Measurements from ENCODE around the gene UBE2H. TPM values are rescaled to one million over a fixed set of nuclear protein-coding genes. Genes with fewer than 3 reads are reported as not detected.
"Not testable (repeated sequence)": the region's sequence is repeated elsewhere in the genome, so short reads cannot be mapped to it uniquely, and the experiment has no call there.

The UBE2H gene
- total and polyA plus RNA-seq, 5 experiments from 2014 or later: 36.4 to 61.4 (median 46.7) TPM

DNA sequence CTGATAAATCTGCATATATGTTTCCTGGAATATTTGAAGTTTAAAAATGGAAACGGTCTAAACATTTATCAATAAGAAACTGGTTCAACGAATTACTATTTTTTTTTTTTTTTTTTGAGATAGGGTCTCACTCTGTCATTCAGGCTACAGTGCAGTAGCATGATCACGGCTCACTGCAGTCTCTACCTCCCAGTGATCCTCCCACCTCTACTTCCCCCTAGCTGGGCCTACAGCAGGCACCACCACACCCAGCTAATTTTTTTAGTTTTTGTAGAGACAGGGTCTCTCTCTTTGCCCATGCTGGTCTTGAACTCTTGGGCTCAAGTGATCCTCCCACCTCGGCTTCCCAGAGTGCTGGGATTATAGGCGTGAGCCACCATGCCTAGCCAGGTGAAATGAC lies 68.3 kb downstream of the UBE2H start:
- POLR2A ChIA-PET: no interaction called here
- no peak for ATAC-seq
- no peak overlapping the region for H3K4me3 Mint-ChIP-seq
- peak overlapping the region in 2 of 10 donors; percentile 48 to 62 for H3K27ac Mint-ChIP-seq
- H3K4me1 Mint-ChIP-seq: peaks cover 21 to 50% (median 34%) of the 10 kb centered on the region in 4 donors
- no peak for DNase-seq
- H3K36me3 Mint-ChIP-seq: peaks cover 0 to 45% (median 4%) of the 10 kb centered on the region in 3 donors
- H3K27me3 Mint-ChIP-seq: no peaks in the 10 kb centered on the region
- H3K9me3 Mint-ChIP-seq: no peaks in the 10 kb centered on the region

DNA sequence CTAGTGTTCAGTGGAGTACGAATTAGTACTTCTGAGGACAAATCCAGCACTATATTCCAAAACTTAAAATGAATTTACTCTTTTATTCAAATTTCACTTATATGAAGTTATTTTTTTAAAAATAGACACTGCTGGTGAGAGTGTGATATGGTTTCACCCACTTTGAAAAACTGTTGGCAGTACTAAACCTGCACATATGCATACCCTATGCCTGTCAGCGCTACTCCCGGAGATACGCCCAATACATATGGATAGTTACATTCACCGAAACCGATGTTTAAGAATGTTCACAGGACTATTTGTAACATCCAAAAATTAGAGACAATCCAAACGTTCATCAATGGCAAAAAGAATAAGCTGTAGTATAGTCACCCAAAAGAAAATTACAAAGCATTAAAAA lies 69.6 kb downstream of the UBE2H start:
- DNase-seq (no peak), ATAC-seq (no peak)
- POLR2A ChIA-PET: no interaction called here
- peaks cover 0 to 52% (median 12%) of the 10 kb centered on the region in 3 donors for H3K36me3 Mint-ChIP-seq
- no peaks in the 10 kb centered on the region for H3K9me3 Mint-ChIP-seq
- H3K4me1 Mint-ChIP-seq: peaks cover 22 to 49% (median 36%) of the 10 kb centered on the region in 4 donors
- H3K4me3 Mint-ChIP-seq: no peak overlapping the region
- peak overlapping the region in 3 of 10 donors; percentile 25 to 42 (median 33) for H3K27ac Mint-ChIP-seq
- H3K27me3 Mint-ChIP-seq: no peaks in the 10 kb centered on the region

DNA sequence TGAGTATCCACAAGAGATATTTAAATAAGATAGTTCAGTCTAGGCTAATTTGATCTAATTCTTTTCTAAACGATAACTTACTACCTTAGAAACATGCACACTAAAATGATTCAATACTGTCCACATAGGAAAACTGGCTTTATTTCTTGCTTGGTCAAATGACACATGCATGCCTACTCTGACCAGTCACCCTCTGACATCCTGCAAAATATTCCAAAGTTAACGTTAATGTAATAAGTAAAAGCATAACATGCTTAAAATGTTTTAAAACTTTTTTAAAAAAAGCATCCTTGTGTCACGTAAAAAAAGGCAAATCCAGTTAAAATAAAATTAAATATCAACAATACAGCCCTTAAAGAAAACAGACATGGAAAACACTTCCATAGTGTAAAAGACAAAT lies 70.2 kb downstream of the UBE2H start:
- Mint-ChIP-seq H3K27ac (peak overlapping the region in 3 of 10 donors; percentile 15 to 40 (median 33)), H3K36me3 (peaks cover 0 to 51% (median 17%) of the 10 kb centered on the region in 3 donors), H3K27me3 (no peaks in the 10 kb centered on the region), H3K4me3 (no peak overlapping the region), H3K4me1 (peaks cover 21 to 43% (median 34%) of the 10 kb centered on the region in 4 donors), H3K9me3 (no peaks in the 10 kb centered on the region)
- POLR2A ChIA-PET: no interaction called here
- DNase-seq (no peak), ATAC-seq (no peak)

DNA sequence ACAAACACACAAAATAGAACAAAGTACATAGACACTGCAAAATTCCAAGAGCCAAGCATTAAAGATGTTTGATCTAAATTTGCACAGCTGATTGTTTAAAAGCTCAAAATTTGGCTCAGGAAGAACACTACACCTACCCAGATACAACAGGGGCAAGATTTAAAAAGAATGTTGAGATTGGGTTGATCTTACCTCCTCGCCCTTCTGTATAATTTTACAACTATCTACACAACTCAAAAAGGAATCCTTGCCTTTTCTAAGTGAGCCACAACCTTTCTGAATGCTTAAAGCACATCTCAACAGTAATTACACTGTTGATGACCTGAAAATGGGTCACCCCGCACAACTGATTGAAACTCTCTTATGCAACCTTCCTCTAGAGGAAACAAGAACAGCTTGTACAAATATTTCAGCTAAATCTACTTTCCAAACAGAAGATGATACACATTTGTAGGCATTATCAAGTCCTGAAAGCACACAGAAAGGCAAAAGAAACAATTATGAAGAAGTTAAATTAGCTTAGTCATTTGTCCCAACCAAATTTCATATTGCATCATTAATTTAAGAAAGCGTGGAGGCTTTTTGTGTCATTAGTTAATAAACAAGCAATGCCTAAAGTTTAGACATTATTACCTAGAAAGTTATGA lies 75.5 kb downstream of the UBE2H start:
- DNase-seq (no peak), ATAC-seq (no peak)
- peaks cover 0 to 56% (median 30%) of the 10 kb centered on the region in 3 donors for H3K36me3 Mint-ChIP-seq
- H3K4me3 Mint-ChIP-seq: peak overlapping the region in 1 of 10 donors; percentile 3
- H3K9me3 Mint-ChIP-seq: no peaks in the 10 kb centered on the region
- POLR2A ChIA-PET: no interaction called here
- peak overlapping the region in 1 of 10 donors; percentile 45 for H3K27ac Mint-ChIP-seq
- H3K4me1 Mint-ChIP-seq: peaks cover 30 to 55% (median 49%) of the 10 kb centered on the region in 4 donors
- no peaks in the 10 kb centered on the region for H3K27me3 Mint-ChIP-seq

DNA sequence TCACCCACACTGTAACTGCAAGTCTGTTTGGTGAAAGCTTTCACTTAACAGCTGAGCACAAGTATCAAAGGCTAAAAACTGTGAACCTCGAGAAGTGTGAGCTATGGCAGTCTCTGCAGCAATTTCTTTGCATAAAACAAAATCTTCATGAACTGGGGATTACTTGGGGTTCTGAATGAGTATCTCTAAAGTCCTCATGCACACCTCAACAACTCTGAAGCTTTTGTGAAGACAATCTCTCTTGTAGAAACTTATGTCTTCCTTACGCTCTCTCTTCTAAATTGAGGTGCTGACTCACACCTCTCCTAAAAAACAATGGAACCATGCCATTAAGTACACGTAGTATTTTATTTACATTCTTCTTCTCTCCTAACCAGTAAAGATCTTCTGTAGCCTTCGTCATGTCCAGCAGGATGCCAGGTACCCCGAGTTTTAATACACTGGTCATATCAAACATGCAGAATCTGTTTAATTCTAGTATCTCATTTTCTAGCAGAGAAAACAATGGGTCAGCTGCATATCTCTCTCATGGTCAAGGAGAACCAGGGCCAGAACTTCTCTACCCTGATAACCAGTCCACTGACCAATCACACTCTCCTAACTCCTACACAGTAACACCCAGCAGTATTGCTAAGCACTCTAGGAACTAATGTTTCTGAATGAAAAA lies 76.9 kb downstream of the UBE2H start:
- peak overlapping the region in 2 of 10 donors; percentile 31 to 36 for H3K27ac Mint-ChIP-seq
- H3K4me3 Mint-ChIP-seq: no peak overlapping the region
- H3K4me1 Mint-ChIP-seq: peaks cover 28 to 53% (median 40%) of the 10 kb centered on the region in 4 donors
- DNase-seq: no peak
- no peaks in the 10 kb centered on the region for H3K27me3 Mint-ChIP-seq
- peaks cover 0 to 66% (median 30%) of the 10 kb centered on the region in 3 donors for H3K36me3 Mint-ChIP-seq
- ATAC-seq: no peak
- POLR2A ChIA-PET: no interaction called here
- no peaks in the 10 kb centered on the region for H3K9me3 Mint-ChIP-seq

DNA sequence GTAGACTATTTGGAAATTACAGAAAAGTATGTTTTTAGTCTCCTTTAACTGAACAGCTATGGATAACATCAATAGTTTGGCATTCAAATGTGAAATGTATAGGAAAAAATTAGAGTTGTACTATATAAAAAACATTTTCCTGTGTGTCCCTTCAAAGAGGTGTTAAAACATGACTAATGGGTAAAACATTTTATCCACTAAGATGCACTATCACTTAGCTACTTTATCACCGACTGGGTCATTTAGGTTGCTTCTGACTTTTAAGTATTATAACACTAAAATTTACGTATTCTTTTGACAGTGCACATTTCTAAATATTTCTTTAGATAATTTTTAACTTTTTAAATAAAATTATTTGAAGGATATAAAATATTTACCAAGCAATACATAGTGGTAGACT lies 77.6 kb downstream of the UBE2H start:
- Mint-ChIP-seq H3K4me1 (peaks cover 25 to 49% (median 35%) of the 10 kb centered on the region in 4 donors), H3K4me3 (no peak overlapping the region), H3K27ac (no peak overlapping the region), H3K9me3 (no peaks in the 10 kb centered on the region), H3K36me3 (peaks cover 0 to 71% (median 30%) of the 10 kb centered on the region in 3 donors), H3K27me3 (no peaks in the 10 kb centered on the region)
- DNase-seq (no peak), ATAC-seq (no peak)
- POLR2A ChIA-PET: no interaction called here

DNA sequence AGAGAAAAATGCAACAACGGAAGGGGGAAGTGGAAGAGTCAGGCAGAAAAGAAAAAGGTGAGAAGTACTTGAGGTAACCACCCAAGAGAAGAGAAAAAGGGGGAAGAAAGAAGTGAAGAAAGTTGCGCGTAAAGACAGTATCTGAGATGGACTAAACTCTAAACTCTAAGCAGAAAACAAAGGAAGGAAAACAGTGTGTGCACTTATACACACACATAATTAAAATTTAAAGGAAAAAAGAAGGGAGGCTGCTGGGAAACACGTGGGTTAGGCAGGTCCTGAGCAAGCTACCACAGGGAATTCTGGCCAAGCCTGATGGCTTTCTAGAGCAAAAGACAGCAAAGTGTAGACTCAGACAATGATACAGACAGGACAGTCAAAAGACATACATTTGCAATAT lies 78.0 kb downstream of the UBE2H start:
- Mint-ChIP-seq H3K4me3 (no peak overlapping the region), H3K27me3 (no peaks in the 10 kb centered on the region), H3K36me3 (peaks cover 0 to 73% (median 28%) of the 10 kb centered on the region in 3 donors), H3K4me1 (peaks cover 27 to 49% (median 35%) of the 10 kb centered on the region in 4 donors), H3K27ac (peak overlapping the region in 1 of 10 donors; percentile 47), H3K9me3 (no peaks in the 10 kb centered on the region)
- DNase-seq: no peak
- POLR2A ChIA-PET: no interaction called here
- no peak for ATAC-seq

DNA sequence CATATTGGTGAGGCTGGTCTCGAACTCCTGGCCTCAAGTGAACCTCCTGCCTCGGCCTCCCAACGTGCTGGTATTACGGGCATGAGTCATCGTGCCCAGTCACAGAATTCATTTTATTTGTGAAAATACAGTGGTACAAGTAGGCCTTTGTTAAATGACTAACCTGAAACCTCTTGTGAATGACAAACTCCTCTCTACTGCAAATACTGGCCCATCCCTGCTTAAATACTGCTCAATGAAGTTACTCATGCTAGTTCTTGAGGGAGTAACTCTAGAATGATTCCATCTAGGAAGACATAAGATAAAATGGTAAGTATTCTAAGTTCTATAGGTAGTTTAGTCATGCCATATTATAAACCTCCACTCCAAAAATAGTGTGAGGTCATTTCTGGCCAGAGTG lies 80.7 kb downstream of the UBE2H start:
- no peak for ATAC-seq
- Mint-ChIP-seq H3K27me3 (no peaks in the 10 kb centered on the region), H3K4me3 (no peak overlapping the region), H3K4me1 (peaks cover 27 to 42% (median 29%) of the 10 kb centered on the region in 4 donors), H3K36me3 (peaks cover 4 to 60% (median 18%) of the 10 kb centered on the region in 3 donors), H3K9me3 (no peaks in the 10 kb centered on the region), H3K27ac (peak overlapping the region in 2 of 10 donors; percentile 10 to 29)
- DNase-seq: no peak
- POLR2A ChIA-PET: interaction anchor here (0.6 kb wide), 1 partner anchor 71 kb away, joined by 3 read pairs; no protein-coding TSS in a partner anchor

DNA sequence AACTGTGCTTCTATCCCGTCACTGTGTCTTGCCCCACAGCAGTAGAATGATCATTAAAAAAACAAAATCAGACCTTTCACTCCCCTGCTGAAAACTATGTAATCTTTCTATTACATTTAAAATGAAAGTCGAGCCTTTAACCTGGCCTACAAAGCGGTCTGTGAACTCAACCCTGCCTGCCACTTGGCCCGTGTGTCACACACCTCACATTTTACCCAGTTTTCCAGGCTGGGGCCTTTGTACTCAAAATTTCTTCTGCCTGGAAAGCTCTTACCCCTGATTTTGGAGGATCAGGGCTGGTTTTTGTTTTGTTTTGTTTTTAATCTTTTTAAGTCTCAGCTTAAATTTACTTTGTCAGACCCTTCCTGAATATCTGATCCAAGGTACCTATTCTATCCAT lies 82.1 kb downstream of the UBE2H start:
- Mint-ChIP-seq H3K9me3 (no peaks in the 10 kb centered on the region), H3K36me3 (peaks cover 4 to 50% (median 11%) of the 10 kb centered on the region in 3 donors), H3K27me3 (no peaks in the 10 kb centered on the region), H3K4me1 (peaks cover 26 to 45% (median 29%) of the 10 kb centered on the region in 4 donors), H3K27ac (peak overlapping the region in 3 of 10 donors; percentile 1 to 87 (median 50)), H3K4me3 (no peak overlapping the region)
- POLR2A ChIA-PET: no interaction called here
- ATAC-seq: no peak
- DNase-seq: no peak

DNA sequence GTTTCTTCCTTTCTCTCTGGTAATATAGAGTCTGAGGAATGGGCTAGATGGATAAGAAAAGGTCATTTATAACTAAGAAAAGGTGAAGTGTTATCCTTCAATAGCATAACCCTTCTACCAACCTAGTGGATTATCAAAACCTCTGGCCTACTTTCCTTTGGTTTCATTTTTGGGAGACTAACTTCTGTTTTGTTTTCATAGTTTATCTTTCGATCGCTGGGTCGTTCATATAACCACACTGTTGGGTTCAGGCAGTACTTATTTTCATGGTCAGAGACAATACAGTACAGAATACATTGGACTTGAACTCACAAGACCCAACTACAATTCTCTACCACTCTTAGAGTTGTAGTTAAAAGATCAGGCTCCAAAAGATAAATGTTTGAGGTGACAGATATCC lies 86.5 kb downstream of the UBE2H start:
- no peak for ATAC-seq
- no peaks in the 10 kb centered on the region for H3K9me3 Mint-ChIP-seq
- H3K4me1 Mint-ChIP-seq: peaks cover 41 to 70% (median 57%) of the 10 kb centered on the region in 4 donors
- H3K4me3 Mint-ChIP-seq: no peak overlapping the region
- H3K36me3 Mint-ChIP-seq: peaks cover 4 to 29% (median 12%) of the 10 kb centered on the region in 3 donors
- DNase-seq: no peak
- peak overlapping the region in 3 of 10 donors; percentile 19 to 69 (median 40) for H3K27ac Mint-ChIP-seq
- POLR2A ChIA-PET: no interaction called here
- no peaks in the 10 kb centered on the region for H3K27me3 Mint-ChIP-seq

DNA sequence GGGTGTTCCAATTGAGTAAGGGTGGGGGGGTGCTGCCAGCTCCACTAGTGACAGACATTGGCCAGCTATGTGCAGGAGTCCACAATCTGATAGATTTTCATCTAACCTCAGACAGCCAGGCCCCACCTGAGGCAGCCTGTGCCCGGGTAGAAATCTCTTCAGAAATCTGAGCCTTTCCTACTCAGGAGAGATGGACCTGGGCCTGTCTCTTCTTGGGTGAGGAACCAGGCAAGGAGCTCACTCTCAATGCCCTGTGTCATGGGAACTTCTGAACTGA lies 86.9 kb downstream of the UBE2H start:
- POLR2A ChIA-PET: no interaction called here
- no peak for DNase-seq
- Mint-ChIP-seq H3K27ac (peak overlapping the region in 3 of 10 donors; percentile 19 to 69 (median 65)), H3K27me3 (no peaks in the 10 kb centered on the region), H3K9me3 (no peaks in the 10 kb centered on the region), H3K4me1 (peaks cover 40 to 68% (median 60%) of the 10 kb centered on the region in 4 donors), H3K4me3 (no peak overlapping the region), H3K36me3 (peaks cover 4 to 25% (median 12%) of the 10 kb centered on the region in 3 donors)
- no peak for ATAC-seq

DNA sequence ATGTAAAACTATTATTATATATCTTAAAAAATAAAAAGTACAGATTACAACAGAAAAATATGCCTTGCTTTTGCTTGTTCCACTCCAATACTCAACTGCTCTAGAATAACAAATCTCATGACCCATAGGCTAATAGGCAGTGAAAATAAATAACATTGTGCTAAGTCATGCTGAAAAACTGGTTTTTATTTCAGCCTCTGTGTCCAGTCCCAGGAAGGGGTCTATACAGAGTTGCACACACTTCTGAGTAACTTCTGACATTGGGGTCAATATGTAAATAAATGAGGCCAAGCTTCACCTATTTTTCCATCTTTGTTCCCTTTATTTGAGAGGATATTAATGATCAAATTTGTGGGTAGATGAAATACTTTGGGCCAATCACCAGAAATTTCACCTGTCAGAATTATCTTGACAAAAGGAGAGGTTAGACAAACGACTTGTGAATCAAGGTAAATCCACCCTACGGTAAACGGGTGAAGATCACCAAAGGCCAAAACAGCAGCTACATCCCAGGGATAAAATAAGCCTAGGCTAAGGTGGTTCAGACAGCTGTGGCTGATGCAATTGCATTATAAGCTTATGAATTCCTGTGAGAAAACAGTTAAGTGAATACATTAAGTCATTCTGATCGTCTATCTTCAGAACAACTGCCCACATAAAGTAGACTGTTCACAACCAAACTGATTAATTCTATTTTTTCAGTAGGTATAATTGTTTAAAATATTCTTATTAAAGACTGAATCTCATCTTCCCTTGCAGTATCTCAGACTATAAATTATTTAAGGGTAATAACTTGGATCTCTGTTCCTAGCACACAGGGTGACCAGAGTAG lies 87.5 kb downstream of the UBE2H start:
- no peaks in the 10 kb centered on the region for H3K9me3 Mint-ChIP-seq
- H3K4me1 Mint-ChIP-seq: peaks cover 44 to 71% (median 65%) of the 10 kb centered on the region in 4 donors
- POLR2A ChIA-PET: no interaction called here
- DNase-seq: no peak
- peak overlapping the region in 1 of 10 donors; percentile 65 for H3K27ac Mint-ChIP-seq
- peaks cover 4 to 21% (median 12%) of the 10 kb centered on the region in 3 donors for H3K36me3 Mint-ChIP-seq
- no peak overlapping the region for H3K4me3 Mint-ChIP-seq
- no peaks in the 10 kb centered on the region for H3K27me3 Mint-ChIP-seq
- no peak for ATAC-seq

DNA sequence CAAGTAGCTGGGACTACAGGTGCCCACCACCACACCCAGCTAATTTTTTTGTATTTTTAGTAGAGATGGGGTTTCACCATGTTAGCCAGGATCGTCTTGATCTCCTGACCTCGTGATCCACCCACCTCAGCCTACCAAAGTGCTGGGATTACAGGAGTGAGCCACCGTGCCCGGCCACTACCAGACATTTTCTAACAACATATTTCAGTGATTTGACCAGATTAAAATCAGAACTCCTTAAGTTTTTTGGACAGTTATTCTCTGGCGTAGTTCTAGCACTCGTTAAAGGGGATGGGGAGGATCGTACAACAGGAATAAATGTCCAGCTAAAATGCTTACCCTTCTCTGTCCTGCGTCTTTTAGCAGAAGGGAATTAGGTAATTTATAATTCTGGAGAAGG lies 88.1 kb downstream of the UBE2H start:
- H3K4me3 Mint-ChIP-seq, H3K27ac Mint-ChIP-seq, ATAC-seq, H3K27me3 Mint-ChIP-seq, DNase-seq, POLR2A ChIA-PET, H3K9me3 Mint-ChIP-seq: not testable (repeated sequence)
- peaks cover 41 to 73% (median 65%) of the 10 kb centered on the region in 4 donors for H3K4me1 Mint-ChIP-seq
- H3K36me3 Mint-ChIP-seq: peaks cover 4 to 17% (median 12%) of the 10 kb centered on the region in 3 donors
